ENCODE data around the gene SLC17A4. TPM values are rescaled to one million over a fixed set of nuclear protein-coding genes. Genes with fewer than 3 reads are reported as not detected.

SLC17A4 gene
- total and polyA plus RNA-seq, 7 donors = not detected

GRCh38 chr6:25777856-25778649, 23.5 kb downstream of the SLC17A4 start:
- no peak for DNase-seq
- Histone ChIP-seq H3K27ac (no peak overlapping the region), H3K27me3 (ENCODE audit: insufficient read depth in 3 of 3, low read length in 2 of 3) (no peaks in the 10 kb centered on the region), H3K9me3 (no peaks in the 10 kb centered on the region), H3K4me3 (no peak overlapping the region), H3K4me1 (no peaks in the 10 kb centered on the region), H3K36me3 (ENCODE audit: insufficient read depth in 1 of 2, low read depth in 1 of 2) (no peaks in the 10 kb centered on the region)
- ATAC-seq = no peak
- TF ChIP-seq CTCF (IDR thresholded peaks at IDR 0.05) = no peak
- 70 to 71% (median 70%) methylated on average over 4 of the region's 4 CpGs for WGBS, 3 donors
- intact Hi-C loops (cut with DNase I) = no loop called here

DNA sequence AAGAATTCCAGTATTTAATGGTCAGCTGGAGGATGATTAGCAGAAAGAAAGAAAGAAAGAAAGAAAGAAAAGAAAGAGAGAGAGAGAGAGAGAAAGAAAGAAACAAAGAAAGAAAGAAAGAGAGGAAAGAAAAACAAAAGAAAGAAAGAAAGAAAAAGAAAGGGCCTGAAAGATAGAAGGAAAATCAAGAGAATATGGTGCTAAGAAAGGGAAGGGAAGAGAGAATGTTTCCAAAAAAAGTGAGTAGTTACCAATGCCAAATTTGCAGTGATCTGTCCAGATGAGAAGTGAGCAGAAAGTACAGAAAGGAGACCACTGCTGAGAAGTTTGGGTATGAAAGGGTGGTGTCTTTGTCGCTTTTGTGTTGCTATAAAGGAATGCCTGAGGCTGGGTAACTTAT, 26.6 kb downstream of the SLC17A4 start:
- no peak for ATAC-seq
- Histone ChIP-seq H3K36me3 (ENCODE audit: insufficient read depth in 1 of 2, low read depth in 1 of 2) (no peaks in the 10 kb centered on the region), H3K27me3 (ENCODE audit: insufficient read depth in 3 of 3, low read length in 2 of 3) (no peaks in the 10 kb centered on the region), H3K27ac (no peak overlapping the region), H3K9me3 (no peaks in the 10 kb centered on the region), H3K4me1 (no peaks in the 10 kb centered on the region), H3K4me3 (no peak overlapping the region)
- DNase-seq = no peak
- TF ChIP-seq CTCF (IDR thresholded peaks at IDR 0.05) = no peak
- intact Hi-C loops (cut with DNase I) = loop anchor here in 1 of 2 donors (10.0 kb wide), 2 partner anchors 144 to 224 kb away; no protein-coding TSS in a partner anchor
- 75 to 100% (median 77%) methylated on average over 1 of the region's 1 CpG for WGBS, 3 donors

- intact Hi-C loops (cut with DNase I) = loop anchor here in 1 of 2 donors (5.0 to 10.0 kb wide), 3 partner anchors 100 to 217 kb away; no protein-coding TSS in a partner anchor
These were observed 32.9 kb downstream of the SLC17A4 start for GRCh38 chr6:25787428-25787827.

GRCh38 chr6:25788305-25788922, 33.9 kb downstream of the SLC17A4 start:
- WGBS, 3 donors = 65 to 68% (median 68%) methylated on average over 4 of the region's 4 CpGs
- ATAC-seq = peak in 2 of 4 donors; percentile 55 to 59

More at GRCh38 chr6:25787428-25787827, 32.9 kb downstream of the SLC17A4 start:
- Histone ChIP-seq H3K9me3 (no peaks in the 10 kb centered on the region), H3K27ac (no peak overlapping the region), H3K4me3 (no peak overlapping the region), H3K4me1 (no peaks in the 10 kb centered on the region), H3K36me3 (ENCODE audit: insufficient read depth in 1 of 2, low read depth in 1 of 2) (no peaks in the 10 kb centered on the region), H3K27me3 (ENCODE audit: insufficient read depth in 3 of 3, low read length in 2 of 3) (no peaks in the 10 kb centered on the region)
- DNase-seq (no peak), ATAC-seq (no peak)
- WGBS, 3 donors = 74 to 78% (median 77%) methylated on average over 2 of the region's 2 CpGs
- TF ChIP-seq CTCF (IDR thresholded peaks at IDR 0.05) = no peak

More at GRCh38 chr6:25788305-25788922, 33.9 kb downstream of the SLC17A4 start:
- TF ChIP-seq CTCF (IDR thresholded peaks at IDR 0.05) = peak; percentile 27
- H3K27me3 ChIP-seq (ENCODE audit: insufficient read depth in 3 of 3, low read length in 2 of 3) = no peaks in the 10 kb centered on the region
- no peak overlapping the region for H3K4me3 ChIP-seq
- no peaks in the 10 kb centered on the region for H3K9me3 ChIP-seq
- DNase-seq = peak in 1 of 2 donors; percentile 54
- no peaks in the 10 kb centered on the region for H3K36me3 ChIP-seq (ENCODE audit: insufficient read depth in 1 of 2, low read depth in 1 of 2)
- no peaks in the 10 kb centered on the region for H3K4me1 ChIP-seq
- intact Hi-C loops (cut with DNase I) = loop anchor here in 1 of 2 donors (5.0 to 10.0 kb wide), 3 partner anchors 99 to 216 kb away; no protein-coding TSS in a partner anchor
- H3K27ac ChIP-seq = no peak overlapping the region
